ENCODE data around the gene ABR. TPM values are rescaled to one million over a fixed set of nuclear protein-coding genes. Genes with fewer than 3 reads are reported as not detected.
"Not testable (repeated sequence)": the region's sequence is repeated elsewhere in the genome, so short reads cannot be mapped to it uniquely, and the experiment has no call there.

Gene ABR
- total and polyA plus RNA-seq, 10 donors = 18.5 to 183 (median 121) TPM

GRCh38 chr17:1049446-1050225, 130.1 kb downstream of the ABR start:
- no peaks in the 10 kb centered on the region for H3K9me3 ChIP-seq
- no peak overlapping the region for H3K27ac ChIP-seq
- H3K4me3 ChIP-seq = no peak overlapping the region
- TF ChIP-seq CTCF (IDR thresholded peaks at IDR 0.05 in 8 of 11, conservative IDR thresholded peaks at IDR 0.05 in 3 of 11) = no peak
- TF ChIP-seq POLR2A (IDR thresholded peaks at IDR 0.05) = no peak
- TF ChIP-seq POLR2AphosphoS5 (IDR thresholded peaks at IDR 0.05) = peak in 1 of 3 donors; percentile 39
- intact Hi-C loops (cut with DNase I; ENCODE audit: low total_unique reads) = loop anchor here (10.0 kb wide), 1 partner anchor 45 kb away; no protein-coding TSS in a partner anchor
- H3K4me1 ChIP-seq = peaks cover 0 to 9% (median 2%) of the 10 kb centered on the region in 6 donors
- no peaks in the 10 kb centered on the region for H3K27me3 ChIP-seq (replicated peaks in 1 of 7)
- H3K36me3 ChIP-seq = peaks cover 3 to 83% (median 44%) of the 10 kb centered on the region in 6 donors
- 91 to 96% (median 92%) methylated on average over 28 of the region's 28 CpGs for WGBS, 5 donors
- peak; percentile 17 for DNase-seq

- H3K9me3 ChIP-seq; H3K27ac ChIP-seq; intact Hi-C loops (cut with DNase I; ENCODE audit: low total_unique reads); H3K27me3 ChIP-seq (replicated peaks in 1 of 7); H3K4me3 ChIP-seq: not testable (repeated sequence)
- DNase-seq = peak; percentile 46
- 89 to 98% (median 96%) methylated on average over 42 to 49 of the region's 49 CpGs for WGBS, 5 donors
- Histone ChIP-seq H3K36me3 (peaks cover 0 to 83% (median 37%) of the 10 kb centered on the region in 6 donors), H3K4me1 (peaks cover 0 to 19% (median 9%) of the 10 kb centered on the region in 6 donors)
Observed at GRCh38 chr17:1048516-1049115, 131.2 kb downstream of the ABR start.

GRCh38 chr17:1047879-1048470, 131.8 kb downstream of the ABR start:
- intact Hi-C loops (cut with DNase I; ENCODE audit: low total_unique reads) = no loop called here
- H3K4me3 ChIP-seq = no peak overlapping the region
- peak; percentile 54 for DNase-seq
- H3K36me3 ChIP-seq = peaks cover 0 to 86% (median 36%) of the 10 kb centered on the region in 6 donors
- WGBS, 5 donors = 75 to 93% (median 90%) methylated on average over 15 to 20 of the region's 20 CpGs
- no peaks in the 10 kb centered on the region for H3K9me3 ChIP-seq
- peaks cover 0 to 26% (median 13%) of the 10 kb centered on the region in 6 donors for H3K4me1 ChIP-seq
- TF ChIP-seq POLR2A (IDR thresholded peaks at IDR 0.05) (no peak), POLR2AphosphoS5 (IDR thresholded peaks at IDR 0.05) (peak in 1 of 3 donors; percentile 39)
- peak overlapping the region in 1 of 8 donors; percentile 1 for H3K27ac ChIP-seq
- no peaks in the 10 kb centered on the region for H3K27me3 ChIP-seq (replicated peaks in 1 of 7)

- Histone ChIP-seq H3K36me3 (peaks cover 0 to 92% (median 36%) of the 10 kb centered on the region in 6 donors), H3K27ac (peak overlapping the region in 1 of 8 donors; percentile 1), H3K27me3 (replicated peaks in 1 of 7) (no peaks in the 10 kb centered on the region), H3K4me3 (no peak overlapping the region), H3K4me1 (peaks cover 0 to 31% (median 15%) of the 10 kb centered on the region in 6 donors), H3K9me3 (no peaks in the 10 kb centered on the region)
- 70 to 91% (median 89%) methylated on average over 4 to 21 of the region's 21 CpGs for WGBS, 5 donors
- no peak for TF ChIP-seq CTCF (IDR thresholded peaks at IDR 0.05 in 8 of 11, conservative IDR thresholded peaks at IDR 0.05 in 3 of 11)
- peak in 2 of 3 donors; percentile 5 to 24 for TF ChIP-seq POLR2AphosphoS5 (IDR thresholded peaks at IDR 0.05)
- intact Hi-C loops (cut with DNase I; ENCODE audit: low total_unique reads) = no loop called here
- DNase-seq = peak; percentile 68
Observed at GRCh38 chr17:1047177-1047878, 132.5 kb downstream of the ABR start.

Data from spleen (tissue), 11 donors.